Measurements from ENCODE around the gene SMIM45.

DNA sequence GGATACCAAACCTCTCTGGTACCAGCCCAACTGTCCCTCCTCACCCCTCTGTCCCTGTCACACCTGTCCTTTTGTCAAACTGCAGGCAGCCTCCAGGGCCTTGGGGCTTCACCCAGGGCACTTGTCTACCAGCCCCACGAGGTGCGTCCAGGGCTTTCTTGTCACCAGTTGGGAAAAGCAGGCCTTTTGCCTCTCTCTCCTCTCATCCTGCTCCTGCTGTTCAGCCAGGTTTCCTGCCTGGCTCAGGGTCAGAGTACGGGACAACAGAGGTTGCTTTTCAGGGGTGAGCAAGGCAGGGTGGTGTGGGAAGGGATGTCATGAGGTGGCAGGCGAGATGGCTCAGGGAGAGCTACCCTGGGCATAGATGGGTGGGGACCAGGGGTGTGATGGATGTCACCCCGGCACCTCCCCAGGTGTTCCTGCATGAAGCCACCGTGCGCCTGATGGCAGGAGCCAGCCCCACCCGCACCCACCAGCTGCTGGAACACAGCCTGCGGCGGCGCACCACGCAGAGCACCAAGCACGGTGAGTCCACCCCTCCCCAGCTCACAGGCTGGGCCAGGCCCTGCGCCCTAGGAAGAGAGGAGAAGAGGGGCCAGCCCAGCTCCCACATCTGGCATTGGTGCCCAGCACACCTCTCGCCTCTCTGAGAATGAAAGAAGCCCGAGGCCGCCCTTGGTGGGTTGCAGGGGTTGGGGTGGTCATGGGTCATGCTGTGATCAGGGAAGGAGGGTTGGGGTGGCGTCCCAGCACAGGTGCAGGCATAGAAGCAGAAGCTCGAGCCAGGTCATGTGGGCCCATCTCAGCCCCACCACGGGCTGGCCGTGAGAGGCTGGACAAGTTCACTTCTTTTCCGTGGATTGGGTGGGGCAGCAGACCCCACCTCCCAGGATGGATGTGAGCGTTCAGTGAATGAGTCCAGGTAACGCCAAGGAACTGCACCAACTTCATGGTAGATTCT lies 47.2 kb upstream of the SMIM45 start:
- no peak for TF ChIP-seq CTCF (IDR thresholded peaks at IDR 0.05)
- no peak for TF ChIP-seq POLR2A (IDR thresholded peaks at IDR 0.05)

All from esophagus squamous epithelium (tissue), 4 donors.